WI38 (cell line): Measurements from ENCODE around the gene LYPD5.

Experiments
- H3K4me3 ChIP-seq: 2 replicates; pipeline ENCODE4 v1.5.1; 2011; ENCODE audit warnings: low read depth, mild to moderate bottlenecking, control low read depth, low read length
- CTCF ChIP-seq: IDR thresholded peaks from 2 replicates; pipeline ENCODE4 v1.5.1; 2012; ENCODE audit warnings: low read depth, mild to moderate bottlenecking, control low read depth, low read length

The LYPD5 gene

GRCh38 chr19:43767316-43767715 lies 34.9 kb downstream of the LYPD5 start:
- no peak overlapping the region for H3K4me3 ChIP-seq
- TF ChIP-seq CTCF: no peak

- TF ChIP-seq CTCF: no peak
- no peak overlapping the region for H3K4me3 ChIP-seq
These were observed 35.5 kb downstream of the LYPD5 start for GRCh38 chr19:43766755-43767043.

DNA sequence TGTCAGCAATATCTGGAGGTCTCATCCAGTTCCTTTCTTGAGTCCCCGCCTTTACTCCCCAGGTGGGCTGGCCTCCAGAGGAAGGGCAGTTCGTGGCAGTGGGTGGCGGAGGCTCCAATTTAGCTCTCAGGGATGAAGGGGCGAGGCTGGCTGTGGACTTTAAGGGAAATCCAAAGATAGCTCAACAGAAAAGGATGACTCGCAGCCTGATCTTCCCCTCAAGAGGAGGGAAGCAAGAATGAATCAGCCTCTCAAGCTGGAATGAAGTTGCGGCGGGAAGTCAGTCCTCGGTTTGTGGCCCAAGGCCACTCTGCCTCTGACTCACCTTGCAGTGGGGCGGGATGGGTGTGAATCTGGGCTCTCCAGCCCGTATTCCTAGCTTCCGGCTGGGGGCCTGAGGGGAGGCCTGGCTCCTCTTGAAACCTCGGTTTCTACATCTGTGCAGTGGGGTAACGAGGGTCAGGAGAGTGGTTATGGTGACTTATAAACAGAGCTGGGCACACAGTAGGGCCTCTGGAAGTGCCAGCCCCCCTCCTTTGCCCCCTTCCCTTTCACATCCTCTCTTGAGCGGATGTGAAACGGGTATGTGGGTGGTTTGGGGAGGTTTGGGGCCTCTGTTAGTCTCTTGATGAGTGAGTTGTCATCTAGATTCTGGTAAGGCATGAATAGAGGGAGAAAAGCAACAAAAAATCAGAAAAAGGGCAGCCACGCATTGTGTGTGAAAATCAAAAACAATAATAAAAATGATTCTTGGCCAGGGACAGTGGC lies 37.0 kb downstream of the LYPD5 start:
- TF ChIP-seq CTCF: no peak
- H3K4me3 ChIP-seq: 0 out of 2 replicates have a peak overlapping the region, but pooled peaks have one; percentile 14

- H3K4me3 ChIP-seq: 0 out of 2 replicates have a peak overlapping the region, but pooled peaks have one; percentile 14
These were observed 37.6 kb downstream of the LYPD5 start for GRCh38 chr19:43764684-43765083.

GRCh38 chr19:43763473-43763939 lies 38.7 kb downstream of the LYPD5 start:
- no peak for TF ChIP-seq CTCF
- H3K4me3 ChIP-seq: no peak overlapping the region

DNA sequence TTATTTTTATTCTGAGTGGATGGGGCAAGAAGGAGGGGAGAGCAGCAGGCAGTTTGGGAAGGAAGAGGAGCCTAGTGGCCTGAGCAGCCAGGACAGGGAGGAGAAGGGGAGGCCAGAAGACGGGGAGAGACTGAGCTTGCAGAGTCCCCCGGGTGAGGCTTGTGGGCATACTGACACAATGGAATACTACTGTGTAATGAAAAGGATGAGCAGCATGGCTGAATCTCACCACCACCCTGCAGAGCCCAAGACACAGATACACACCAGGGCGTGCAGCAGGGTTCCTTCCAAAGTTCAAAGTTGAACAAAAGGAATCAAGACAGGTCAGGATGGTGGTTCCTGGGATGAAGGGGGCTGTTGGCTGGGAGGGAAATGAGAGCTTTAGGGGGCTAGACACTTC lies 39.4 kb downstream of the LYPD5 start:
- no peak for TF ChIP-seq CTCF
- H3K4me3 ChIP-seq: no peak overlapping the region

DNA sequence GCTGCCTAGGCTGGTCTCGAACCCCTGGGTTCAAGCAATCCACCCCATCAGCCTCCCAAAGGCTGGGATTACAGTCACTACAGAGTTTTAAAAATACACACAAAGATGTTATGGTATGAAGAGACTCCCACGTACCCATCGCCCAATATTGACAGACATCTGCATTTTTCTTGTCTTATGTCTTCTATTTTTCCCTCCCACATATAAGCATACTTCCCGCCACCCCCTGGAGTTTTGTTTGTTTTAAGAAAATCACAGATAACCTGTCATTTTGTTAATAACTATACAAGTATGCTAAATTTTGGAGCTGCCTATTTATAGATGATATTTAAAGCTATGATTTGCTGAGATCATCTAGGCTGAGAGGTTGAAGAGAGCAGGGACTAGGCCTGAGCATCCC lies 41.3 kb downstream of the LYPD5 start:
- no peak for TF ChIP-seq CTCF
- no peak overlapping the region for H3K4me3 ChIP-seq

- TF ChIP-seq CTCF: peak; percentile 79
- no peak overlapping the region for H3K4me3 ChIP-seq
These were observed 42.7 kb downstream of the LYPD5 start for GRCh38 chr19:43759515-43759914.
